K562 (cell line): ENCODE measurements around the gene GLB1L2.

Source experiments
- EP300 ChIP-seq: IDR thresholded peaks from 2 replicates; pipeline ENCODE4 v1.6.1; 2012; ENCODE audit warnings: low read length, improper control_type of control experiment
- KLF1 ChIP-seq: fragments of 450-650 bp; IDR thresholded peaks from 2 replicates; pipeline ENCODE4 v1.6.1; 2016; ENCODE audit warnings: missing genetic modification characterization, missing compliant biosample characterization
- MAFK ChIP-seq: IDR thresholded peaks from 2 replicates; pipeline ENCODE4 v1.6.1; 2011; ENCODE audit warnings: low read length, improper control_type of control experiment
- MECOM ChIP-seq: fragments of 250-450 bp; sonication (Bioruptor Pico); IDR thresholded peaks from 2 replicates; pipeline ENCODE4 v1.8.0; 2022; ENCODE audit warnings: inconsistent platforms
- POLR2A ChIP-seq: fragments of 450-650 bp; conservative IDR thresholded peaks from 2 replicates; pipeline ENCODE4 v1.6.1; 2016
- ZNF311 ChIP-seq: fragments of 250-450 bp; sonication (Bioruptor Pico); IDR thresholded peaks from 2 replicates; pipeline ENCODE4 v1.4.0; 2020; ENCODE audit warnings: mild to moderate bottlenecking, moderate library complexity
- TF ChIP-seq, protein P1 (sequence below), 3 experiments: IDR thresholded peaks in 2 of 3; conservative IDR thresholded peaks in 1 of 3; 2 replicates each; pipeline ENCODE4 v1.5.1; 2011 to 2012; ENCODE audit warnings: low read length in 3 of 3, mild to moderate bottlenecking in 3 of 3, control low read depth in 2 of 3, improper control_type of control experiment in 1 of 3, inconsistent platforms in 1 of 3, low read depth in 1 of 3, mixed read lengths in 1 of 3, moderate library complexity in 1 of 3; ENCODE audit not compliant: insufficient read depth in 2 of 3
- TF ChIP-seq, protein P2 (sequence below): fragments of 450-650 bp; IDR thresholded peaks from 2 replicates; pipeline ENCODE4 v1.6.1; 2016; ENCODE audit warnings: low read depth
- TF ChIP-seq, protein P3 (sequence below), 2 experiments: fragments of 250-450 bp in 1 of 2; fragments of 450-650 bp in 1 of 2; sonication (Bioruptor Pico) in 1 of 2; IDR thresholded peaks; 2 replicates each; pipeline versions ENCODE4 v1.6.1 to v1.8.0; 2016 to 2021; ENCODE audit warnings: mild to moderate bottlenecking in 2 of 2, moderate library complexity in 2 of 2, missing compliant biosample characterization in 1 of 2, missing genetic modification characterization in 1 of 2

DNA sequence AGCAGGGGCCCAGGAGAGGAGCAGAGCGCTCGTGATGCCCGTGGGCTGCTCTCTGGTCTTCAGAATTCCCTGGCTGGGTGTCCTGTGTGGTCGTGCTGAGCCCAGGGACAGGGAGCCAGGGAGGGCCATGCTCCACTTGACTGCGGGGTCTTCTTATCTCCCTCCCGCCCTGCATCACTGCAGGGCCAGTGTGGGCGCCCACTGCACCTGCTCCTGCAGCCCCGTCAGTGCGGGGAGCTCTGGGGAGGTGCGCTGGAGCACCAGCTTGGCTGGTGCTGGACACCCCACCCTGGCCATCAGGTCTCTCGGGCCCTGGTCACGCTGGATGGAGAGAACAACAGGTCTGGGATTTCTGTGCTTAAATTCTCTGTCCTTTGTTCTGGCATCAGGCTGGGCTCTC lies 48.4 kb downstream of the GLB1L2 start:
- TF ChIP-seq POLR2A (no peak), KLF1 (no peak), EP300 (no peak), MAFK (no peak), ZNF311 (CRISPR knock-in tag) (no peak), MECOM (no peak)
- TF ChIP-seq, protein P1, sequence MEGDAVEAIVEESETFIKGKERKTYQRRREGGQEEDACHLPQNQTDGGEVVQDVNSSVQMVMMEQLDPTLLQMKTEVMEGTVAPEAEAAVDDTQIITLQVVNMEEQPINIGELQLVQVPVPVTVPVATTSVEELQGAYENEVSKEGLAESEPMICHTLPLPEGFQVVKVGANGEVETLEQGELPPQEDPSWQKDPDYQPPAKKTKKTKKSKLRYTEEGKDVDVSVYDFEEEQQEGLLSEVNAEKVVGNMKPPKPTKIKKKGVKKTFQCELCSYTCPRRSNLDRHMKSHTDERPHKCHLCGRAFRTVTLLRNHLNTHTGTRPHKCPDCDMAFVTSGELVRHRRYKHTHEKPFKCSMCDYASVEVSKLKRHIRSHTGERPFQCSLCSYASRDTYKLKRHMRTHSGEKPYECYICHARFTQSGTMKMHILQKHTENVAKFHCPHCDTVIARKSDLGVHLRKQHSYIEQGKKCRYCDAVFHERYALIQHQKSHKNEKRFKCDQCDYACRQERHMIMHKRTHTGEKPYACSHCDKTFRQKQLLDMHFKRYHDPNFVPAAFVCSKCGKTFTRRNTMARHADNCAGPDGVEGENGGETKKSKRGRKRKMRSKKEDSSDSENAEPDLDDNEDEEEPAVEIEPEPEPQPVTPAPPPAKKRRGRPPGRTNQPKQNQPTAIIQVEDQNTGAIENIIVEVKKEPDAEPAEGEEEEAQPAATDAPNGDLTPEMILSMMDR (IDR thresholded peaks at IDR 0.05 in 2 of 3, conservative IDR thresholded peaks at IDR 0.05 in 1 of 3; ENCODE audit: insufficient read depth in 2 of 3, low read depth in 1 of 3, low read length in 3 of 3), result no peak
- TF ChIP-seq, protein P2, sequence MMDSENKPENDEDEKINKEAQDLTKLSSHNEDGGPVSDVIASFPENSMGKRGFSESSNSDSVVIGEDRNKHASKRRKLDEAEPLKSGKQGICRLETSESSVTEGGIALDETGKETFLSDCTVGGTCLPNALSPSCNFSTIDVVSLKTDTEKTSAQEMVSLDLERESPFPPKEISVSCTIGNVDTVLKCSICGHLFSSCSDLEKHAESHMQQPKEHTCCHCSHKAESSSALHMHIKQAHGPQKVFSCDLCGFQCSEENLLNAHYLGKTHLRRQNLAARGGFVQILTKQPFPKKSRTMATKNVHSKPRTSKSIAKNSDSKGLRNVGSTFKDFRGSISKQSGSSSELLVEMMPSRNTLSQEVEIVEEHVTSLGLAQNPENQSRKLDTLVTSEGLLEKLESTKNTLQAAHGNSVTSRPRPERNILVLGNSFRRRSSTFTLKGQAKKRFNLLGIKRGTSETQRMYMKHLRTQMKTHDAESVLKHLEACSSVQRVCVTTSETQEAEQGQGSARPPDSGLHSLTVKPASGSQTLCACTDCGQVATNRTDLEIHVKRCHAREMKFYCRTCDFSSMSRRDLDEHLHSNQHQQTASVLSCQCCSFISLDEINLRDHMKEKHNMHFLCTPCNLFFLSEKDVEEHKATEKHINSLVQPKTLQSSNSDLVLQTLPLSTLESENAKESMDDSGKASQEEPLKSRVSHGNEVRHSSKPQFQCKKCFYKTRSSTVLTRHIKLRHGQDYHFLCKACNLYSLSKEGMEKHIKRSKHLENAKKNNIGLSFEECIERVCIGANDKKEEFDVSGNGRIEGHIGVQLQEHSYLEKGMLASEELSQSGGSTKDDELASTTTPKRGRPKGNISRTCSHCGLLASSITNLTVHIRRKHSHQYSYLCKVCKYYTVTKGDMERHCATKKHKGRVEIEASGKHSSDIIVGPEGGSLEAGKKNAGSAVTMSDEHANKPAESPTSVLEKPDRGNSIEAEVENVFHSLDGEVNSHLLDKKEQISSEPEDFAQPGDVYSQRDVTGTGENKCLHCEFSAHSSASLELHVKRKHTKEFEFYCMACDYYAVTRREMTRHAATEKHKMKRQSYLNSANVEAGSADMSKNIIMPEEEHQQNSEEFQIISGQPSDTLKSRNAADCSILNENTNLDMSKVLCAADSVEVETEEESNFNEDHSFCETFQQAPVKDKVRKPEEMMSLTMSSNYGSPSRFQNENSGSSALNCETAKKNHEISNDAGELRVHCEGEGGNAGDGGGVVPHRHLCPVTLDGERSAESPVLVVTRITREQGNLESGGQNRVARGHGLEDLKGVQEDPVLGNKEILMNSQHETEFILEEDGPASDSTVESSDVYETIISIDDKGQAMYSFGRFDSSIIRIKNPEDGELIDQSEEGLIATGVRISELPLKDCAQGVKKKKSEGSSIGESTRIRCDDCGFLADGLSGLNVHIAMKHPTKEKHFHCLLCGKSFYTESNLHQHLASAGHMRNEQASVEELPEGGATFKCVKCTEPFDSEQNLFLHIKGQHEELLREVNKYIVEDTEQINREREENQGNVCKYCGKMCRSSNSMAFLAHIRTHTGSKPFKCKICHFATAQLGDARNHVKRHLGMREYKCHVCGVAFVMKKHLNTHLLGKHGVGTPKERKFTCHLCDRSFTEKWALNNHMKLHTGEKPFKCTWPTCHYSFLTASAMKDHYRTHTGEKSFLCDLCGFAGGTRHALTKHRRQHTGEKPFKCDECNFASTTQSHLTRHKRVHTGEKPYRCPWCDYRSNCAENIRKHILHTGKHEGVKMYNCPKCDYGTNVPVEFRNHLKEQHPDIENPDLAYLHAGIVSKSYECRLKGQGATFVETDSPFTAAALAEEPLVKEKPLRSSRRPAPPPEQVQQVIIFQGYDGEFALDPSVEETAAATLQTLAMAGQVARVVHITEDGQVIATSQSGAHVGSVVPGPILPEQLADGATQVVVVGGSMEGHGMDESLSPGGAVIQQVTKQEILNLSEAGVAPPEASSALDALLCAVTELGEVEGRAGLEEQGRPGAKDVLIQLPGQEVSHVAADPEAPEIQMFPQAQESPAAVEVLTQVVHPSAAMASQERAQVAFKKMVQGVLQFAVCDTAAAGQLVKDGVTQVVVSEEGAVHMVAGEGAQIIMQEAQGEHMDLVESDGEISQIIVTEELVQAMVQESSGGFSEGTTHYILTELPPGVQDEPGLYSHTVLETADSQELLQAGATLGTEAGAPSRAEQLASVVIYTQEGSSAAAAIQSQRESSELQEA, result no peak
- TF ChIP-seq, protein P3, sequence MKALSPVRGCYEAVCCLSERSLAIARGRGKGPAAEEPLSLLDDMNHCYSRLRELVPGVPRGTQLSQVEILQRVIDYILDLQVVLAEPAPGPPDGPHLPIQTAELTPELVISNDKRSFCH (CRISPR knock-in tag; IDR thresholded peaks at IDR 0.05), result no peak
- TF ChIP-seq, protein P3 (tag; IDR thresholded peaks at IDR 0.05), result no peak
